Cerebellar cortex (tissue), 1 donor: ENCODE results near the gene HOXC10.

Experiments used
- DNase-seq: peaks from one replicate; pipeline ENCODE4 v3.0.0-alpha.2; 2015; ENCODE audit warnings: low spot score

HOXC10 gene

DNA sequence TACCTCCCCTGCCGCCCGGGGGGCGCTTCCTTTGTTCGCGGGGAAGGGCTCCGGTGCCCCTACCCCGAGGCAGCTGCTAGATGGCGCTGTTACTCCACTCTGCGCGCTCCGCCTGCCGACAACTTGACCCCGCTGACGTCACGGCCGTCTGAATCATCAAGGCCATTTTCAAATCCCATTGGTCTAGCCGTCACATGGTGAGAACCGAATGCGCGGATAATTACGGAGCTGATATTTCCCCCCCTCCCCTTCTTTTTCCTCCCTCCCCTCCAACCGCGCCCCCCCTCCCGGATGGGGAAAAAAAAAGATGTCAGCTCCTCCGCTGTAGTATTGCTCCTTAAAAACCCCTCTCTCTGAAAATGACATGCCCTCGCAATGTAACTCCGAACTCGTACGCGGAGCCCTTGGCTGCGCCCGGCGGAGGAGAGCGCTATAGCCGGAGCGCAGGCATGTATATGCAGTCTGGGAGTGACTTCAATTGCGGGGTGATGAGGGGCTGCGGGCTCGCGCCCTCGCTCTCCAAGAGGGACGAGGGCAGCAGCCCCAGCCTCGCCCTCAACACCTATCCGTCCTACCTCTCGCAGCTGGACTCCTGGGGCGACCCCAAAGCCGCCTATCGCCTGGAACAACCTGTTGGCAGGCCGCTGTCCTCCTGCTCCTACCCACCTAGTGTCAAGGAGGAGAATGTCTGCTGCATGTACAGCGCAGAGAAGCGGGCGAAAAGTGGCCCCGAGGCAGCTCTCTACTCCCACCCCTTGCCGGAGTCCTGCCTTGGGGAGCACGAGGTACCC, at the start of gene HOXC10:
HOXC10 (plus strand) TSS at position 246 of the 791 bp plus-strand sequence; CDS start at position 360, 114 bp downstream.
- peak; percentile 89 for DNase-seq

DNA sequence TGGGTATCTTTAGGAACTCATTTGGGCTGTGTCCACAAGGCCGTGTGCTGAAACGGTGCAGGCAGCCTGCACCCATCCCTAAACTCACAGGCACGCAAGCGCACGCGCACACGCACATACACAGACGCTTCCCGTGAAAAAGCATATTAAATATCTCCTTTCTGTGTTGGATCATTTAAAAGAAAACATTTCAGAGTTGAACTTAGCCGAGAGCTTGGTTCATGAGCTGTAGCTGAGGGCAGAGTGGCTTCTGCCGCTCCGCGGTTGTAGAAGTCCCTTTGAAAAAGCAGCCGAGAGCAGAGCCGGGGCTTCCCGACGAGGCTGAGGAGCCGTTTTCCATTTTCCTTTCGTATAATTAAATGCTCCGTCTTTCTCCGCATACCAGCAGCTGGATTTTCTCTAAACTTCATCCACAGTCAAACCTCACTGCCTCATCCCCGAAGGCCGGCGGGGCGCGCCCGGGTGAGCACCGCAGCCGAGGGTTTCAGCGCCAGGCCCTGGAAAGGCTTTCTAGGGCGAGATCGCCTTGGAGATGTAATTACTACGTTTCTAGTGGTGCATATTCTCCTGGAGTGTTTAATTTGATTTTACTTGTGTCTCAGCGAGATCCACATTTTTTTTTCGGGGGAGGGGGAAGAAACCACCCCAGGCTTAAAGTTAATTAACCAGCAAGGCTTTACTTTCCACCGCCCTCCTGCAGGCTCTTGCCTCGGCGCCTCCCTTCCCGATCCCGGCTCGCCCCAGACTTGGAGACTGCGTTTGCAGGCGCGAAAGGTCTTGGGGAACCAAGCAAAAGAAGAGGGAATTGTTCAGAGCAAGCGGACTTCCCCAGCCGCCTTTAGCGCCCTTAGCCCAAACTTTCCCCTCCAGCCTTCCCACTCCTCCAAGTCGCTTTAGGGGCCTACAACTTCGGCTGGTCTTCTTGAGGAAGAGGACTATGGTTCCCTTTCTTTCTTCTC, 49.3 kb upstream of the HOXC10 start:
- DNase-seq, result no peak

DNA sequence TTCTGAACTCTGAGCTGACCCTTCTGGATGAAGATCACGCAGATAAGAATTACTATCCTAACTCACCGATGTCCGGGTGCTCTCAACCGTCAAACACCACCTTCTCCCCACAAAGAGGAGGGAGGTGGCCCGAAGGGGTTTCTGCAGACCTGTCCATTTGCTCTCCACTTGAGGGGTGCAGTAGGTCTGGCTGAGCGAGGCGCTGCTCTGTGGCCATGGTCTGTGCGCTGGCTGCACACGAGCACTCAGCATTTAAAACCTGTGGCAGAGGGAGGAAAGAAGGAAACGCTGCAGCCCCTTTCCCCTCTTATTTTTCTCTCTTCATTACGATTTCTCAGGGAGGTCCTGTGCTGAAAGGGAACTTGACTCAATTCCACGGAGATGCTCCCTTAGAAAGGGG, 47.8 kb upstream of the HOXC10 start:
- DNase-seq, result no peak

DNA sequence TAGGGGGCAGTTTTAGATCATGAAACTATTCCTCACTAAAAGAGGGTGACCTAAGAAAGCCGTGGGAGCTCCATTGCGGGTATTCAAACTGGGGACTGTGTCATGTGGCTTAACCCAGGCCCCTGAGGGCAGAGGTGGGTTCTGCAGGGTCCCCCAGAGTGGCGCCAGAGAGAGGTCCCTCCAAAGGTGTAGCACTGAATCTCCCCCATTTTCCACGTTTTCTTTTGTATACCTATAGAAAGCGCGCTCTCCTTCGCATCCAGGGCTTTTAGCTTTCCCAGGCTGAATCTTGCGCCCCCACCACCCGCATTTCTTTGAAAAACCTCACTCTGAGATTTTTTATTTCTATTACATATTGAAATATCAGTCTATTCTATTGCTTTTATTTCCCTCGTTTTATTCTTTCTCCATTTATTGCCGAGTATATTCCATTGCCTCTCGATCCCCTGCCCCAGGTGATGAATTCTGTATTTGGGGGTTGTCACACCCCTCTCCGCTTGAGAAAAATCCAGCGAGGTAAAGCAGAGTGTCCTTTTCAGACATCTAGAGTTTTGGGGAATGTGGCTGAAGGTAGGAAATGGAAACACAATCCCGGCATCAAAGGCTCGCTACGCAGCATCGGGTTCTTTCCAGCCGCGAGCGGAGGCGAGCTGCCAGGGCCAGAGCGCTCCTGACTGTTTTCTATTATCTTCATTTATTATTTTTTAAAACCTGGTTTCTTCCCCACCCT, 47.2 kb upstream of the HOXC10 start:
- no peak for DNase-seq

DNA sequence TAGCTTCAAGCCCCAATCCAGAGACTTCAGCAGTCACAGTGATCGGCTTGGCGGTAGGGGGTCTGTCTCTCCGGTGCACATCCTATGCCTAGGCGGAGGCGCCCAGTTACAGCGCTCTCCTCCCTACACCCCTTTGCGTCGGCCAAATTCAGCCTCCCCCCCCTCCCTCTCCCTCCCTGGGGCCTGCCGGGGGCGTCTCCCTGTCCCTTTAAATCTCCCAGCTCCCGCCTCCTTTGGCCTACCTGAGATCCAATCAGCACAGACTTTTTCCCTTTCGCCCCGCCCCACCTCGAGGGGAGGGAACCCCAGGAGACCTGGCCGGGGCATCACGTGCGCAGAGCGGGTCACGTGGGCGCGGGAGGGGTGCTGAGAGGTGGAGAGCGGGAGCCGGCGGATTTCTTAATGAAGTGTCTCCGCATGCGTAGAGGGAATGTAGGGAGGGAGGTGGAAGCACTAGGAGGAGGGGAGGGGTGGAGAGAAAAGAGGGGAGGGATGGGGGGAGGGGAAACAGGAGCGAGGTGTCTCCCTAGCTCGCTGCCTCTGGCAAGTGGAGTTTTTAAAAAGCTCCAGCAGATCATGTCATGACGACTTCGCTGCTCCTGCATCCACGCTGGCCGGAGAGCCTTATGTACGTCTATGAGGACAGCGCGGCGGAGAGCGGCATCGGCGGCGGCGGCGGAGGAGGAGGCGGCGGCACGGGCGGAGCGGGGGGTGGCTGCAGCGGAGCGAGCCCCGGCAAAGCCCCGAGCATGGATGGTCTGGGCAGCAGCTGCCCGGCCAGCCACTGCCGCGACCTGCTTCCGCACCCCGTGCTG, 46.4 kb upstream of the HOXC10 start, which contains the start of gene HOXC13:
HOXC13 (plus strand) TSS at position 506 of the 815 bp plus-strand sequence; CDS start at position 582, 76 bp downstream.
- peak; percentile 96 for DNase-seq

DNA sequence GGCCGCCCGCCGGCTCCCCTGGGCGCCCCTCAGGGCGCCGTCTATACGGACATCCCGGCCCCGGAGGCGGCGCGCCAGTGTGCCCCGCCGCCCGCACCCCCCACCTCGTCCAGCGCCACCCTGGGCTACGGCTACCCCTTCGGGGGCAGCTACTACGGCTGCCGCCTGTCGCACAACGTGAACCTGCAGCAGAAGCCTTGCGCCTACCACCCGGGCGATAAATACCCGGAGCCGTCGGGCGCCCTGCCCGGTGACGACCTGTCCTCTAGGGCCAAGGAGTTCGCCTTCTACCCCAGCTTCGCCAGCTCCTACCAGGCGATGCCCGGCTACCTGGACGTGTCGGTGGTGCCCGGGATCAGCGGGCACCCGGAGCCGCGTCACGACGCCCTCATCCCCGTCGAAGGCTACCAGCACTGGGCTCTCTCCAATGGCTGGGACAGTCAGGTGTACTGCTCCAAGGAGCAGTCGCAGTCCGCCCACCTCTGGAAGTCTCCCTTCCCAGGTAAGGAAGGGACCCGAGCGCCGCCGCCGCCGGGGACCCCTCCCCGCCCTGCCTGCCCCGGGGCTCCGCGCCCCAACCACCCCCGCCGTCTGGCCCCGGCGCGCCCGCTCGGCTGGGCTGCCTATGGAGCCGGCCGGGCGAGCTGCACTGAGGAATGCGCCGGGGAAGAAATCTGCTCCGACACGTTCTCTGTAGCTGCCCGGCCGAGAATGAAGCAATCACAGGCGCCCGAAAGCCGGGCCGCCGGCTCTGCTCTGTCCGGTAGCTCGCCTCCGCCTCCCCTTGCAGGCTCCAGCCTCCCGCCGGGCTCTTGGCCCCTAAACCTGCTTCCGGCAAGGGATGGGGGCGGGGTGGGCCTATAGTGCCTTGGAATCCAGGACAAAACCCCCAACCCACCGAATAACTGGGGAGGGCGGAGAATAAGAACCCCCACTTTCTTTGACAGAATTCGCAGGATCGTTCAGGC, 45.5 kb upstream of the HOXC10 start:
- no peak for DNase-seq

DNA sequence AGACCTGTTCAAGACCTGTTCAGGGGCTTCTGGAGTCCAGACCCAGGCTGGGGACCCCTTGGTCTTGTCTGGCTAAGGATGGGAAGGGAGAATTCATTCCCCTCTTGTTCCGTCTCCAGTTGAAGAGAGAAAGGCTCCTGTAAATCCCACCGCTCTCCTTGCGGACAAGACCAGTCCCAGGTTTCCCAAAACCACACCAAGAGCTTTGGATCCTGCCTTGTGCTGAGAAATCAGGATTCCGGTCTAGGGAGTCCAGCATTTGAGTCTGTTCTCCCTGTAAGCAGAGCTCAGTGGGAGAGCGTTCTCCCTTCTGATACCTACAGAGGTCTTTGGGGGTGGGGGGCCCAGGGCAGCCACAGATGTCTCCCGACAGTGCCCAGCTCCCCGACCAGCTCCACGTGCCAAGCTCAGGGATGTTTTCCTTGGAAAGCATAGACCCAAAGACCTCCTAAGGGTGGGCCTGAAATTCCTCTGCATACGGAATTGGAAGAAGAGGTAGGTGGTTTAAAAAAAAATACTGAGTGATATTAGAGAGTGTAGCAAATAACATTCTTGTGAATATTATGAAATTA, 44.4 kb upstream of the HOXC10 start:
- no peak for DNase-seq

DNA sequence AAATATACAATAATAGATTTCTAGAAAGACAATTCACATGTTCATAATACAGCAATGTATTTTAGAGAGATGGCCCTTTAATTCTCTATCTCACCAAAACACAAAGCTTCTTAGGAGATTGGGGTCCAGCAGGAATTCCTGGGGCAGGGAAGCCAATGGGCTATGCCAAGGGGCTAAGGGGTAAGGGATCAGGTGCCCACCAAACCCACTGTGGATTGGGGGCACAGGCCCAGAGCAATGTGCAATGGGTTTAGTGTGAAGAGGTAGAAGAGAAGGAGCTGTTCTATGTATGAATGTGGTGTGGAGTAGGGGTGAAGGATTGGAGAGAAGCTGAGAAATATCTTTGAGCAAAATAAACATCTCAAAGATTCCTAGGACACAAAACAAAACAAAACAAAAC, 43.8 kb upstream of the HOXC10 start:
- no peak for DNase-seq

DNA sequence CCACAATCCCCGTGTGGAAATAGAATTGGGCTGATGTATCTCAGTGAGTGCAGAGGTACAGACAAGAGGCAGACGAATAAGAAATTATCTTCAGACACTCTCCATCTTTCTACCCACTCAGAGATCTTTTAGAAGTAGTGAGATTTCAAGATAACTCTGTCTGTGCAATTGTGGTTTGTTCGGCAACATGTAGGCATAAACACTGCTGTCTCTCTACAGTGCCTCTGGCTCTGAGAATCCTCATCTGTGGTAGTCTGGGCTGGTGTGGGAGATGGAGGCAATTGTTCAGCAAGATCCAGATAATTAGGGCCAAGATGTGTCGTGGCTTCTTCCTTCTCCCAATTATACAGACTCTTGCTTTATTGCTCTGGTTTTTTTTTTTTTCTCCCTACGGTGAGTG, 43.2 kb upstream of the HOXC10 start:
- DNase-seq, result no peak

DNA sequence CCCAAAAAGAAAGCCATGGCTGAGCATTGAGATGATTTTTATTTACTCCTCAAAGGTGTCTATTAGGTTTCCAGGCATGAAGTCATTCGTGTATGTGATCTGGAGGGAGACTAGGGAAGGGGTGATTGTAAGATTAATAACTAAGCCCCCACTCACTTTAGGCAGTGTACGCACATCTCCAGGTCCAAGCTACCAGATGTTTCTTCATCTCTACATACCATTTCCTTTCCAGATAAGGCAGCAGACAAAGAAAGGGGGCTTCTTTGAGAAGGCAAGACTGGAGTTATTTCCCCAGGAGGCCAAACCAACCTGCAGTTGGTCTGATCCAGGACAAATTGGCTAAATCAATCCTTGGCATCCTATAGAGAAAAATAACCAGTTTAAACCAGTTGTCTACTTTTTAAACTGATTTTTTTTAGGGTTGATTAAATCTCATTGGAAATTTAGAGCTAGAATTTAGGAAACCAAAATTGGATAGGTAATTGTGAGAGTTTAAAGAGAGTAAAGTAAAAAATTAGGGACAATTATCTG, 42.4 kb upstream of the HOXC10 start:
- DNase-seq, result no peak

DNA sequence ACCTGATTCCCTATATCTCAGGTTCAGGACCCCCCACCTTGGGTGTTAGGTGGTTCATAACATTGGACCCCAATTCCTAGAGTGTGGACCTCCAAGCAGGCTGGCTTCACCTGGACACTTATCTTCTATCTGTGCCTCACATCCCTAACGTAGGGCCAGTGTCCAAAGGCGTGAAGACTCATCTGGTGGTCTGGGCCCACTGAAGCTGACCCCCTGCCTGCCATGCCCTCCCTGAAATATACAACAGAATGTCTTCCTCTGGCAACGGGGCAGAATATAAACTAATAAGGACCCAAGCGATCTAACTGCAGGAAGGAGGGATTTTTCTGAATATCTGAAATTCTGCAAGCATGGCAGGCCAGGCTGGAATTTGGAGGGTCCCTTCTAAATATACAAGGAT, 40.7 kb upstream of the HOXC10 start:
- no peak for DNase-seq

DNA sequence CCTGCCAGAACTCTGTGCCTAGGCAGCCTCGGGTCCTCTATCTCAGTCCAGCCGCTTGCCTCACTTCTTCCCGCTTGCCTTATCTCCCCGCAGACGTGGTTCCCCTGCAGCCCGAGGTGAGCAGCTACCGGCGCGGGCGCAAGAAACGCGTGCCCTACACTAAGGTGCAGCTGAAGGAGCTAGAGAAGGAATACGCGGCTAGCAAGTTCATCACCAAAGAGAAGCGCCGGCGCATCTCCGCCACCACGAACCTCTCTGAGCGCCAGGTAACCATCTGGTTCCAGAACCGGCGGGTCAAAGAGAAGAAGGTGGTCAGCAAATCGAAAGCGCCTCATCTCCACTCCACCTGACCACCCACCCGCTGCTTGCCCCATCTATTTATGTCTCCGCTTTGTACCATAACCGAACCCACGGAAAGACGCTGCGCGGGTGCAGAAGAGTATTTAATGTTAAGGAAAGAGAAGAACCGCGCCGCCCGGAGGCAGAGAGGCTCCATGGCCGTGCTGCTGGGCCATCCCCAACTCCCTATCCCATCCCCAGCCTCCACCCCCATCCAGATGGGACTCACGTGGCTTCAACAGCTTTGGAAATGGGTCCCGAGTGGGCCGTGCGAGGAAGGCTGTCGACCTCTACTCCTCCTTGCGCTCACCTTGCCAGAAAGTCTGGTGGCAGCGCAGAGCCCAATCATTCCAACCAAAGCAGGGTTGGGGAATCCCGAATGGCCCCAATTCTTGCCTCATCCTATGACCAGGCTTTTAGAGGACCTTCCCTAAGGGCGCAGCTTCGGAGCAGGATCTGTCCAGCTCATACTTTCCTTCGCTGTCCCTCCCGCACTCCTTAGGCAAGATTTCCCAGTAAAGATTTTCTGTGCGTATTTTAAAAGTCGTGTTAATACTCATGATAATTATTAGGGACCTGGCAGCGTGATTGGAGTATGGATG, 39.8 kb upstream of the HOXC10 start:
- no peak for DNase-seq

DNA sequence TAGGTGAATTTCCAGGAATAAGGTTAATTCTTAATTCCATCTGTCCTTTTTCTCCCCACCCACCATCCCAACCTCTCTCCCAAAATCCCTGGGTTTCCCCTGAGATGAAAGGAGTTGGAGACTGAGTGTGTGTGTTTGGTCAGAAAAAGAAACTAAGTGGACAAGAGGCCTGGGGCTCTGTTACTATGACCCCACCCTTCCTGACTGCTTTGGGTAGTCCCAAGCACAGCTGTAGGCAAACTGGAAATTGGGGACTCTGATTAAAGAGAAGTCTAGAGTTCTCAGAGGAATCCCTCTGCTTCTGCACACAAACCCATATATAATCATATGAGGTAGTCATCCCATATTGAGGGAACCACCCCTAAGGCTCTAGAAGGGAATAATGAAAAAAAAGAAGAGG, 37.2 kb upstream of the HOXC10 start:
- no peak for DNase-seq

DNA sequence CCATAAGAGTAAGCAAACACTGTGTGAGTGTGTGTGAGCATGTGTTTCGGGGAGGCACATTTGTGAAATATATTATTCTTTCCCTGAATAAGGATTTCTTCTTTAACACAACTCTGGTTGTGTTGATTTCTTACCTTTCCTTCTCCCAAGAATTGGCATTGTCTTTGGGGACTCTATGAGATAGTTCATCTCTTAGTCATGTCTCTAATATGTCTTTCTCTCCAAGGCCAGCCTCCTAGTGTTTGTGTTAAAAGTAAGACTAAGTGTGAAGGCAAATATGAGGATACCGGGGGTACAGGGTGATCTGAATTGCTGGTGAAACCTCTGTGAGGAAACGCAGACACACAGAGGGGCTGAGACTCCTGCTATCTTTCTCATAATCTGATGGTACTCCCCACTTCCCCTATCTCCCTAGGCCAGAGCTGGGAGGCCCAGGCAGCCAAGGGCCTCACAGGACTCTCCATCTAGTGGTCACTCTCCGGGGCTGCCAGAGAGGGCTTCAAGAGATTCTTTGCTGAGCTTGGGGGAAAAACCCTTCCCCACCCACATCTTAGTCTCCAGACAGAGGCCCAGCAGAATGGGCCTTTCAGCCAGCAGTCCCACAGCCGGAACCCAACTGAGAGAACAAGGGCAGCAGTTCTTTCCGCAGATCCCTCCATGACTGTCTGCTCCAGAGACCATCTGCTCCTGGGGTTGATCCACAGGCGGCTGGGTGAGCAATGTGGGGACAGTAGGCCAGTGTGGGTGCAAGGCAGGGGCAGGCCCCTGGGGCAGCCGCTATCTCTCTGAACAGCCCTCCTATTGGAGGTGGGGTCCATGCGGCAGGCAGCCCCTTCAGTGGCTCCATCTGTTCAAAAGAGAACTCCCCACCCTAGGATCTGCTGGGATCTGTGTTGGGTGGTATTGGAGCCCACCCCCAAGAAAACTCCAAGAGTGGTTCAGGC, 36.0 kb upstream of the HOXC10 start:
- peak; percentile 51 for DNase-seq

DNA sequence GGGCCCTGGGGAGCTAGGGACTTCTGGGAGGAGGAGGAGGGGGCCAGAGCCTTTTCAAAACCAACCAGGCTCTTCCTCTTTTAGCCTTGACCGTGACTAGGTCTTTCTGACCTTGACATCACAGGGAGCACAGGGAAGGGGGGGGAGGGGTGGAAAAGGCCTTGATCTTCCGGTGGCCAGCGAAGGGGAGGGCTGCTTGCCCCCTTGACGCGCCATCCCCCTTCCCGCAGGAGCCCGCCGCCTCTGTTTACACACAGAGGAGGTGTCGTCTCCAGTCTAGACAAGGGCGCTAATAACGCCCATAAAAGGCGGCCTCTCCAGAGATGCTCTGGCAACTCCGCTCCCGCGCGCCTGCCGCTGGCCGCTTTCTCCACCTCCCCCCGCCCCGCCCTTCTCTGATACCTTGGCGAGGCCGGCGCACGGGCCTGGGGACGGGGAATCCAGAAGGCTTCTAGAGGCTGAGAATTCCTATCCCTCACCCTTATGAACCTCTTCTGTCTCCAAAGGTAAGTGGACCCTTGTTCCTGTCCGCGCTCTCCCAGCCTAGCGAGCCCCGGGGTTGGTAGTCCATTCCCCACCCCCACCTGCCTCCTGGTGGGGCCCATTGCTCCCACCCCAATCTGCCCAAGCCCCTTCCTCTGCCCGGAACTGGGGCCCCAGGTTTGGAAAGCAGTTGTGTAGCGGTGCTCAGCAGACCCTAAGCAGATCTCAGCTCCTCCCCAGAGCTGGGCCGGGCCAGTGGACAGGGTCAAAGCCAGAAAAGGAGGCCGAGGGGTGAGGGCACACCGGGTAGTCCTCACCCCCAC, 35.1 kb upstream of the HOXC10 start:
- no peak for DNase-seq

DNA sequence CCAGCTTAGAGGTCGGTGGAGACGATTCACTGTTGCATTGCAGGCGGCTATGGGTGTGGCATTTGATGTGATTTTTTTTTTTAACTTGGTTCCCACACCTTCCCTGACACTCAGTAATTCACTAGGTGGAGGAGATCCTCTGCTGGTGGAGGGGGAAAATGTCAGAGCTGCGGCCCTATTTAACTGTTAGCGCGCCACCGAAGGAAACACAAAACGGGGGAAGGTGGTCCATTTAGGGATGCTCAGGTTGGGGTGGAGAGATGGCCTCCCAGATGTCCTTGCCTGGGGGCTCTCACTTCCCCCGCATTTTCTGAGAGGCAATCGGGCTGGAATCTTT, 34.5 kb upstream of the HOXC10 start:
- DNase-seq, result peak; percentile 42
